ENCODE measurements around the gene SLIT1.
A peak's percentile ranks its signal among the peaks of the same experiment; 100 is the strongest.
"Not testable (repeated sequence)": the region's sequence is repeated elsewhere in the genome, so short reads cannot be mapped to it uniquely, and the experiment has no call there.

The SLIT1 gene

DNA sequence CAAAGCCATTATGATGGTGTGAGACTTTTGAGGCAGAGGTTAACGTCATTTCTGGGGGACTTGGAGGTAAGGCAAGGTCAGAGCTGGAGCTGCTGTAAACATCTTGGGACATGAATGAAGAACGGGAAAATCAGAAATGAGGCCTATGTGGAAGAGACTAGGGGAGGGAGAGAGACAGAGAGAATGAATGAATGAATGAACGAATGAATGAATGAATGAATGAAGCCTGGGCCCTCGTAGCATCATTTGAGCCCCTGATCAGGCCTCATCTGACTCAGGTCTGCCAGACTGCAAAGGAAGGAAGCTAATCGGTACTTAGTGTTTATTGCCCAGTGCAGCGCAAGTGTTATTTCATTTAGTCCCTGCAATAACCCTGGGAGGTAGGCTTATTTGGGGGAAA, 79.6 kb downstream of the SLIT1 start:
- no peak for ATAC-seq
- no peak for DNase-seq

DNA sequence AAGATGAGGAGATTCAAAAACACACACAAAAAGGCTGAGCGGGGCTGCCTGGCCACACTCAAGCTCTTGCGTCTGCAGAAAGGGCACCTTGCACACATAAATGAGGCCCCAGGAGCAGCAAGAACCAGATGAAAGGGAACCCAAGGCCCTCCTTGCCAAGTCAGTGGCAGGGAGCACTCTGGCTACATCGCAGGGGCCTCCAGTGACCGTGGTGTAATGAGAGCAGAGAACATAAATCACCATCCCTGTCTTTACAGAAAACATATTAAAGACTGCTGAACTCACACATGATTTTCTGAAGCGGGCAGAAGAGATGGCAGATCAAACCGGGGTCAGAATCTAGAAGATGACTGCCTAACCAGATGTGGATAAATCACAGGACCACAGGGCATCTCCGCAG, 80.5 kb downstream of the SLIT1 start:
- ATAC-seq (no peak), DNase-seq (no peak)

DNA sequence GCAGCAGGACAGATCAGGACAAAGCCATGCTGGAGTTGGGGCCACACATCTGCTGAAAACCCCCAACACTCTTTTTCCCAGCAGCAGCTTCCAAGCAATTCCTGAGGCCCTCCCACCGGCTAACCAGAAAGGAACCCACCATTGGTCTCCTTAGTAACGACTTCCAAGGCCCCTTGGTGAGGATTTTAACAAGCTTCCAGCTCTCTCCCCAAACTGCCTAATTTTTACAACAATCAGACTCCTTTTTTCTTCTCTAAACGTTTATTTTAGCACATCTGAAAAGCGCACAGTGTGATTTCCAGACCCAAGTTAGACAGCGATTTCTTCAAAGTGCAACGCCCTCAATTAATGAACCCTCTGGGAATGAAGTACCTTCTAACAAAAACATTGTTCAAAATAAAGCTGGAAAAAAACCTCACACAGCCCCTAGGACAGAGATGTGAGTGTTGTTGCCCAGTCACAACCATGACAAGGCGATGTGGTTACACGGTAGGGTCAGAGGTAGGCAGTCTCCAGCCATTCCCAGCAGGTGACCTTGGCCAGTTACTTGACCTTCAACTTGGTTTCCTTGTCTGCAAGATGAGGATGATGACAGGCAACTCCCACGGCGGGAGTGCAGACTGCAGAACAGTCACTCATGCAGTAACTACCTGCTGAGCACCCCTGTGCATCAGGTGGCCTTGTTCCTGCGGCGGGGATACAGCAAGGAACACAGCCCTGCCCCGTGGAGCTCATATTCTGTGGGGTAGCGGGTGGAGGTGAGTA, 82.3 kb downstream of the SLIT1 start:
- no peak for DNase-seq
- no peak for ATAC-seq

DNA sequence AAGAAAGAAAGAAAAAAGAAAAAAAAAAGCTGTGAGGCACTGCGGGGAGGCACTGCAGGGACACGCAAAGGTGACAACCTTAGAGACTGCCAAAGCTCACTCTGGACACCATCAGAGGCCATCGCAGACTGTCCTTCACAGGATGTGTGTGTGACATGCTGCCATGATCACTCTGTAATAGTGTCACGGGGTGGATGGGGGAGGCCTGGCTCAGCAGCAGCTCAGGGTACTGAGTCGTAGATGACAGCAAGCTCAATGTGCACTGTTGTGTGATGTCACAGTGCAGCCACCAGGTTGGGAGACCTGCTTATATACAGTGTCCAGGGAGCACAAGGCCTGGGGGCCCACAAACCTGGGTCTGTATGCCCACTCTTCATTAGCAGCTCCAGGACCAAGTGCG, 83.3 kb downstream of the SLIT1 start:
- no peak for DNase-seq
- ATAC-seq, result no peak

DNA sequence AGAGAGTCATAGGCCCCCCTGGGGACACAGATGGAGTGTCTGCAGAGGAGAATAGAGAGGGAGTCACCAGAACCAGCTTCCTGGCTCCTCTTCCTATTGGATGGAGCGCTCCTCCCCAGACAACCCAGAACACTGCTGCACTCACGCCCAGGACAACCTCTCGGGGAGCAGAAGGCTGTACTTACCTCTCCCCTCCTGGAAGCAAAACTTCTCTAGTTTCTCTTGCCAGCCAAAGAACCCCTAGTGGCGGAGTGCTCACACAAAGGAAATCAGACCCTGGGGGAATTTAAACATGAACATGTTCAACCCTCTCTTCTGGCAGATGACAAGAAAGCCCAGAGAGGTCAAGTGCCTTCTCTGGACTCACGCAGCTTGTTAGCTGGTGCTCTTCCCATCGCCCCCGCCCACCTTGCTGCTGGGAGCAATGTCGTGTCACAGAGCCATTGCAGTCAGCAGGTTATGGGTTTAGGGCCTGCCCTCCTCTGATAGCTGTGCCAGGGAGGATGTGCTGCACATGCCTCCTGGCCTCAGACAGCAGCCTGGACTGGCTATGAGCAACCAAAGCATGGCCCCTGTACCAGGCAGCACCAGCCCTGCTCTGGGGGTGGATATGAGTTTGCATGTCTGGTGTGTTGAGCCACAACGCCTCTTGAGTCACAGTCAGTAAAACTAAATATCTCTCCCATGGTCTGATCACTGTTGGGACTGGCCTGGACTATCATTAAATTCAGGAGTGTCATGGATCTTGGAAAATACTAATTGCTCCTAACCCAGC, 84.4 kb downstream of the SLIT1 start:
- no peak for DNase-seq
- ATAC-seq, result no peak

DNA sequence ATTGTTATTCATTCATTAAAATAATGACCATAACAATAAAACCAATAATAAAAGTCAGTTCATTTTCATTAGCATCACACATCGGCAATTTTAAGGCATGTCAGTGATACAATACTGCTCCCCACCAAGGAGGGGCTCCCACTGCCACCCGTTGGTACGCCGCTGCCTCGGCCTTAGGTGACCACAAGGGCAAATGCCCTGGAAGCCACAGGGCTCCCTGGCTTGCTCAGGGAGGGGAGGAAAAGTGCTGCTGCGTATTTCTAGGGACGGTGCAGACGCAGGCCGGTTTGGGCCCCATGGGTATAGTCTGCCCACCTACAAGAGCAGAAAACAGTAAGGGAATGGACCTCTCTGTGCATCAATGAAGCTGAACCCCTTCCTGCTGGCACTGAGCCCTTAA, 85.1 kb downstream of the SLIT1 start:
- no peak for ATAC-seq
- DNase-seq, result no peak

DNA sequence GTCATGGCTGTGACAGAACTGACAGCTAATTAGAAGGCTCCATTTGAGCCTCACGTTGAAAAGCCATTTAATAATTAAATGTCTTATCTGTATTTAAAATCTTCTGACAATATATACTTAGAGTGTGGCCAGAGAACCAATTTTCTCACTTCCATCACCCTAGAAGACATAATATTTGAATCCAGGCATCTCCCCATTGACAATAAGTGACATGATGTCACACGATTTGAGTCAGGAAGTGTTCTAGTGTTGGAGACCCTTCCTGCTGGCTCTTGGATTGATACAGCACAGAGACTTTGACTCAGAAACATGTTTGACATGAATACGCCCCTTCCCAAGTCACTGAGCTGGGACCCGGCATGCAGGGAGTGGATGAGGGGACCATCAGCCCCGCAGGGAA, 85.9 kb downstream of the SLIT1 start:
- no peak for DNase-seq
- no peak for ATAC-seq

DNA sequence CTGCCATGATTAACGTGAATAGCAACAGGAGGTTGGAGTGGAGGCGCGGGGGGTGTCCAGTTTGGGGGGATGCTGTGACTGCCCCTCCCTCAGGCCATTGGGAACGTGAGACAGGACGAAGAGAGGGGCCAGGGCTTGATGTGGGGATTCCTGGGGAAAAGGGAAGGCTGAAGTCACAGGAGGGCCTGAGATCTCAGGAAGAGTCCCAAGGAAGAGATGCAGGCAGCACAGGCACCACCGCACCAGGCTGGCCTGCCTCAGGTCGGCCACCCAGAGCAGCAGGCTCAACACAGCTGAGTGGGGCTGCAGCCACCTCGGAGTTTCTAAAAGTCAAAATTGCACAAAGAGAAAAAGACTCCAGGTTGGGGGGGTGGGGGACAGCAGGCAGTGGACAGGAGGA, 86.7 kb downstream of the SLIT1 start:
- ATAC-seq, result no peak
- no peak for DNase-seq

DNA sequence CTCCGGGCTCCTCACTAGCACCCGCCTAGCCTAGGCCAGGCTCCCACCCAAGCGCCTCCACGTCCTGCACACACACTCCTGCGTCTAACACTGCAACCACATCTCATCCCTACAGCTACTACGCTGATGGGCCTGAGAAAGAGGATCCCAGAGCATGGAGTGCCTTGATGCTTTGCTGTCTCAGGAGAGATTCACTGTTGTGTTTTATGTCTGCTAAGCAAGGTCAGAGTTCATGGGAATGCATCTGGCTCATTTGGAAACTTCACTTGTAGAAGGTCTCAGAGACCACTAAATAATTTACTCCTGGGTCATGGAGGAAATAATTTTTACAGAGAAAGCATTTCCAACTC, 88.7 kb downstream of the SLIT1 start:
- DNase-seq (no peak), ATAC-seq (no peak)

DNA sequence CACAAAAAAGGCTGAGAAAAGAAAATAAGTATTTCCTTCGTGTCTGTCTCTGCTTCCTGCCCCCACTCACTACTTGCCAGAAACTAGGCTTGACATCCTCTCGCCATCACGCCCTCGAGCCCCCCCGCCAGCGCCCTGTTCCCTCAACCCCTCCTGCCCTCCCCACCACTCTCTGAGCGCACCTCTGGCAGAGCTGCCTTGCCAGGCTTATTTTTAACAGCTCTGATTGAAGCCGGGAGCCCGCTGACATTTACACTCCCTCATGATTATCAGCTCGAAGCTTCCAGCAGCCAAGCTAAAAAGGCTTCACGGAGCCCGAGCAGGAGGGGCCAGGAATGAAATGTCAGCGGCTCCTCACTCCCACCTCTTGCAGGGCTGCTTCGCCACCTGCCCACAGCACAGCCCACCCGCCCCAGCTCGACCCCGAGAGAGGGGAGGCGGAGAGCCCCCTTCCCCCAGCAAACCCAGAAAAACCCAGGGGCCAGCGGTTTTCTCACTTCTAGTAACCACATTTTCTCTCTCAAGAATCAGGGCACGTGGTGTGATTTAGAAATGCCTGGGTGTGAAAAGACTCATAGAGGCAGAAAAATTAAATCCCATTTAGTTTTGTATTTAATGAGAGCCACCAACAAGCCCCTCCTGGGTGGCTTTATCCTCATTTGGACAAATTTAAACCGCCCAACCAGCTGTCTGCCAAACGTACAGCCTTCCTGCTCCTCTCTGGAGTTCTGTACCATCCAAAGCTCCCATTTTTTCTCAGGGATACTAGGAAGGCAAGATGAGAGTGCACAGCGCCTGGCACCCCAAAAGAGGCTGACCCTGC, 89.3 kb downstream of the SLIT1 start:
- ATAC-seq (peak; percentile 38), DNase-seq (peak; percentile 30)

DNA sequence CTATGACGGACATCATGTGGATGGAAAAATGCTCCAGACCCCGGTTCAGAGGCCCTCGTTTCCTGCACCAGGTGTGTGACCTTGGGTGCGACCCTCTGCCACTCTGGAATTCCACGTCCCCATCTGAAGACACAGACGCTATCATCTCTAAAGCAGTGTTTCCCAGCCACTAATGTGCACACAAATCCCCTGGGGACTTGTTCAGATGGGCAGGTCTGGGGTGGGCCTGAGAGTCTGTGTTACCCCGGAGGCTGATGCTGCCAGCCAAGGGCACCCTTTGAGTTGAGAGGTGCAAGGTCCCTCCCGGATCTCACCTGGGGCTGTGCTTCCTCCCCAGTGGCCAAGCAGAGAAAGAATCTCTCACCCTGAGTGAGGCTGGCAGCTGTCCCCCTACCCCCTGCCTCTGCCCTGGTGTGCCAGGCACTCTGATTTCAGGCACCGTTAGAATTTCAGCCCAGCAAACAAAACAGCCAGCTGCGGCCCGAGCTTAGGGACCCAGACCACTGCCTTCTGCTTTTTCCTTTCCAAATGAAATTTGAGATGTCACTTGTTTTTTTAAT, 90.0 kb downstream of the SLIT1 start:
- DNase-seq, result no peak
- ATAC-seq, result no peak

DNA sequence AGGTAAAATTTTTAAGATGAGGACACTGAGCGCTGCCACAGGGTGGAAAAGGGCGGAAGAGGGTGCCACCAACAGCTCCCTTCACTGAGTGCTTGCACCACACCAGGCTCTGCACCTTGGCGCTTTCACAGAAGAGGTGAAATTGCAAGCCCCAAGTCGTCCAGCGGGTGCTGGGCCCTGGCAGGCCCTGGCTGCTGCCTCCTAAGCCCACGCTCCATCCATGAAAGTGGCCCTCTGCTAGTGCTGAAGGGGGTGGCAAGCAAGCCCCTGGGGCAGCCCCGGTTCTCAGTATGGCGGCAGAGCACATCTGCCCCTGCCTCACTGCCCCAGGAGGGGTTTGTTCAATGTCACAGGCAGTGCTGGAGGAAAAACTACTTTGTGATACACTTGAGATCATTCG, 95.1 kb downstream of the SLIT1 start:
- no peak for ATAC-seq
- DNase-seq, result no peak

DNA sequence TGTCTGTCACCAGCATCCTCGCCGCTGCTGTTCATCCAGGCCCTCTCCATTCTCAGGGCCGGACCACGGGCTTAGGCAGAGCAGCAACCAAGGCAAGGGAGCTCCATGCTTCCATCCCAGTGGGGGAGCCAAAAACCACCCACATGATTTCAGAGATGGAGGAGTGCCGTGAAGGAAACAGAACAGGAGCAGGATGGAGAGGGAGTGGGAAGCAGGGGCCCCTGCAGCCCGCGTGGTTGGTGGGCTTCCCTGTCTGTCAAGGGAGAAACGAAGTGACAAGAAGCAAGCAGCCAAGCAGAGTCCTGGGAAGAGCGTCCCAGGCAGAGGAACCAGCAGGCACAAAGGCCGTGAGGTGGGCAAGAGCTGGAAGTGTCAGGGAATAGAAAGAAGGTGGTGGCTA, 95.7 kb downstream of the SLIT1 start:
- ATAC-seq, result no peak
- no peak for DNase-seq

DNA sequence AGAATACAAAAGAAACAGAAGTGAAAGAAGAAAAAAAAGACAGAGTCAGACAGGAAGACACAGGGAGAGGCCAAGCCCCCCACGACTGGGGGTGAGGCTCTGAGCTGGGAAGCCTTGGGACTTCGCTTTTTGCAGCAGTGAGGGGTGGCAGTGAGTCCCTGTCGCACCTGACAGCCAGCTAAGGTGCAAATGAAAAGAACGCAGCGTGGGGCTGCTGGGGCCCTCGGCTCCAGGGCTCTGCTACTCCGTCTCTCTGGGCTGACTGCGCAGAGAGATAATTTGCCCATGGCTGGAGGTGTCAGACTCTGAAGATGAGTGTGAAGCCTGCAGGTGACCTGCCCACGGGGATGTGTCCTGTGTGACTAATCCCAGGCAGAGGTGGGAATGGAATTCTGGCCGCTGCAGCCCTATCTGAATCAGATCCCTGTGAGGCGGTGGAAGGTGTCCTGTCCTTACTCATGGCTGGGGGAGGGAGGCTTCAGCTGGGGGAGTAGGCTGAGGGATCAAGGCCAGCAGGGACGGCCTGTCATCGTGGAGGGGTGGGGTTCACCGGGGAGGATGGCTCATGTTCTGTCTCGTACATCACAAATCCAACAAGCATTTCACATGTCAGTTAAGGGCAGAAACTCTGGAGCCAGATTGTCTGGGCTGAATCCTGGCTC, 96.4 kb downstream of the SLIT1 start:
- DNase-seq (no peak), ATAC-seq (no peak)

DNA sequence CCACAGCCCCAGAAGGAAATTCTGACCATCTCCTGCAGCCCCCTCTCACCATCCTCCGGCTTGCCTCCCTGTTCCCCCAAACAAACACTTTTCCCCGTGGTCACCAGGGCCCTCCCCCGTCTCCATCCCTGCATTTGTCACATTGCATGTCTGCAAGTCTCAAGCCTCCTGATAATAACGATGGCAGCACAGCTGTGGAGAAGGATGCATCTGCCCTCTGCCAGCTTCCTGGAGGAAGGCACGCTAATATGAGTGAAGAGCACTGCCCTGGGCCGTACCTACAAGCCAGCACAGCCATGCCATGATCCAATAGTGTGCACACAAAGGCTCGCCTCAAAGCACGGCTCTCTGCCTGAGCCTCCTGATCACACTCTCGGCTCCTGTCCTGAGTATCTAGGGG, 98.5 kb downstream of the SLIT1 start:
- ATAC-seq (no peak), DNase-seq (no peak)

DNA sequence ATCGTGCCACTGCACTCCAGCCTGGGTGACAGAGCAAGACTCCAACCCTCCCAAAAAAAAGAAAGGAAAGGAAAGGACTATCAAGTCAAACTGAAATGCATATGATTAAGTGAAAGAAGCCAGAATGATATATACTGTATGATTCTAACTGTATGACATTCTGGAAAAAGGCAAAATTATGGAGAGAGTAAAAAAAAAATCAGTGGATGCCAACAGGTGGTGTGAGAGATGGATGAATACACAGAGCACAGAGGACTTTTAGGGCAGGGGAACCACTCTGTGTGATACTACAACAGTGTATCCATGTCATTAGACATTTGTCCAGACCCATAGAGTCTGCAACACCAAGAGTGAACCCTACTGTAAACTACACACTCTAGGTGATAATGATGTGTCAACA, 99.2 kb downstream of the SLIT1 start:
- ATAC-seq (no peak), DNase-seq (no peak)

DNA sequence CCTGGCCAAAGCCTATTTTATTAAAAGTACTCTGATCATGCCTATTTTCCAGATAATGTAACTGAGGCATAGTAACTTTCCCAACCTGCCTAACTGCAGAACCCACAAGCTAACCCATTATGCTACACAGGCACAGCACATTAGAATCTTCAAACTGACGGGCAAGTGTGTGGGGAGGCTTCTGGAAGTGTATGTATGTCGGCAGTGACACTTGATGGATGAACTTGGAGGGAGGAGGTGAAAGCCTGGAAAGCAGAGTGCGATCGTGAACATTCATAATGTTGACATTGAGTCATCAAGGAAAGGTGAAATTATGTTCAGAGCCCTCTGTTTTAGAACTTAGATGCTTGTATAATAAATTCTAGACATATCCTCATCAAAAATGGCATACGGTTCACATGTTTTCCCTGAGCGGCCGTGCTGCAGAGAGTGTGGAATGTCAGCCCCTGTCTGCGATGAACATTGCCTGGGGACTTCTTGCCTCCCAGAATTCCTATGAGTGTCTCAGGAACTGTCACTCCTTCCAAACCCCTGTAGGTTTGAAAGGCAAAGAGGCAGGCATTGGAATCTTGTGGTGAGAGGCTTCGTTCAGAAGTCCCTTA, 102.4 kb downstream of the SLIT1 start:
- DNase-seq, result no peak
- no peak for ATAC-seq

DNA sequence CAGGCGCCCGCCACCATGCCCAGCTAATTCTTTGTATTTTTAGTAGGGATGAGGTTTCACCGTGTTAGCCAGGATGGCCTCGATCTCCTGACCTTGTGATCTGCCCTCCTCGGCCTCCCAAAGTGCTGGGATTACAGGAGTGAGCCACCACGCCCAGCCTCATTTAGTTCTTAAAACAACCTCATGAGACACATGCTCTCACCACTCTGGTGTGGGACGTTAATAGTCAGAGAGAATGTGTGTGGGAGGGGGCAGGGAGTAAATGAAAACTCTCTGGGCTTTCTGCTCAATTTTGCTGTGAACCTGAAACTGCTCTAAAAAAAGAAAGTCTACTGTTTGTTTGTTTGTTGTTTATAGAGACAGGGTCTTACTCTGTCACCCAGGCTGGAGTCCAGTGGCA, 103.2 kb downstream of the SLIT1 start:
- ATAC-seq, DNase-seq: not testable (repeated sequence)

DNA sequence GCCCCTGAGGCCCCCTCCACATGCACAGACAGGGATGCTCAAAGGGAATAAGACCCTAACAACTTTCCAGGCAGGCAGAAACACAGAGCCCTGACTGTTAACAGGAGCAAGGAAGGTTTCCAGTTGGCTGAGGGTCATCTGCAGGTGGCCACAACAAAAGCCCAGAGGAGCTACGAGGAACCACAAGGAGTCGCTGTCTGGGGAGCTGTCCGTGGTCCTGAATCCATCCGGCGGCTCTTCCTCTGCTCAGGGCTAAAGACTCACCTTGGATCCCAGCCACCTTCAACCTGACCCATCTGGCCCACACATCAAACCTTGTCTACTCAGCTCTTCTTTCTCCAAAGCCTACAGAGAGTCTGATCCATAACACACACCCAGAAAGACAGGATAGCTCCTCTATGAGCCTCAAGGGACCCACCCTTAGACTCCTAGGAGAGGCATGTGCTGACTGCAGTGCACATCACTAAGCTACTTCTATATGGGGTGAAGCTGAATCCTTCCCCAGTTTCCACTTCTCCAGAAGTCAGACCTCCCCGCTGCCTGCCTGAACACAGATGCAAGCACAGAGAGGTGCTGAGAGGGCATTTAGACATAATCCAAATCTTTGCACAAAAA, 104.0 kb downstream of the SLIT1 start:
- DNase-seq (peak; percentile 72), ATAC-seq (peak; percentile 75)

DNA sequence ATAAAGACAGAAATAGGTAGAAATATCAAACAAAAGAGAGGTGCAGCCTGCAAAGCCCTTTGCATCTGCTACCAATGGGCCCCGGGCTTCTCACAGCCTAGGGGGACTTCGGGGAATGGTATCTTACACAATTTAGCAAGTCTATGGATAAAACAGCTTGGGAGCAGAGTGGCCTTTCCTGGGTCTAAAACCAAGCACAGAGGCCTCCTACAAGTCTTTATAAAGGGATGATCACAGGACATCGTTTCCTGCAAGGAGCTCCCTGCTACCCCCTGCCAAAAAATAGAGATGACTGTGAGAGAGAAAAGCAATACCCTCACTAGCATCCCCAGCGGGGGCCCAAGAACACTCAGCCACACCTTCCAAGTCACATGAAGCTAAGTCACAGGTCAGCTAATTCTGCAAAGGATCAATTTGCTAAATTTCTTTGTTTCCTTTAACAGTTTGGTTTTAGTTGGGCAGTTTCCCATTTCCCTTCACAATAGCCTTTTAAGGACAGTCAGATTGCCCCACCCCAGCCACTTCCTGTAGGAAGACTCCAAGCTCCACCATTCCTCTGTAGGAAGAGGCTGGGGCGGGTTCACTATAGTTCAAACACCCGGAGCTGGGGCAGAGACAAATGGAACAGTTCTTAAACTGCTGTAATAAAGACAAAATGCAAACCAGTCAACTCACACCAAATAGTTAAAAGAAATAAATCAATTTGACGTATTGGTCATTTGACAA, 105.5 kb downstream of the SLIT1 start:
- no peak for DNase-seq
- ATAC-seq, result no peak

DNA sequence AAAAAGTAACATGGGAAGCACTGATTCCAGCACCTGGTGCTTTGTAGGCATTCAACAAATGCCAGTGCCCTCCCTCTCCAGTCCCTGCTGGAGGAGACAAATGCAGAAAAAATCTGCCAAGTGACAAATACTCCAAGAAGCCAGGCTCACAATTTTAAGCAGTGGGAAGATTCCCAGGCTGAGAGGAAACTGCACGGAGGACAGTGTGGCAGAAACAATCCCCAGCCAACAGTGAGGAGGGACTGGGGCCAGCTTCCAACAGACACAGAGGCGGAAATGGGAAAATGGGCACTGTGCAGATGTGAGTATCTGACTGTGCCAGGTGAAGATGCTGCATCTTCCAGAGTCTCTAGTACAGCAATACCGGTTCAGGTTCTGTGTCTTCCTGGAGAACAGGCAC, 106.3 kb downstream of the SLIT1 start:
- ATAC-seq, result no peak
- no peak for DNase-seq
